ENCODE results near the gene PRPF18. TPM values are rescaled to one million over a fixed set of nuclear protein-coding genes. Genes with fewer than 3 reads are reported as not detected.

The PRPF18 gene
- total RNA-seq, 2 experiments from 2014 or later = 21.9 to 25.1 TPM

DNA sequence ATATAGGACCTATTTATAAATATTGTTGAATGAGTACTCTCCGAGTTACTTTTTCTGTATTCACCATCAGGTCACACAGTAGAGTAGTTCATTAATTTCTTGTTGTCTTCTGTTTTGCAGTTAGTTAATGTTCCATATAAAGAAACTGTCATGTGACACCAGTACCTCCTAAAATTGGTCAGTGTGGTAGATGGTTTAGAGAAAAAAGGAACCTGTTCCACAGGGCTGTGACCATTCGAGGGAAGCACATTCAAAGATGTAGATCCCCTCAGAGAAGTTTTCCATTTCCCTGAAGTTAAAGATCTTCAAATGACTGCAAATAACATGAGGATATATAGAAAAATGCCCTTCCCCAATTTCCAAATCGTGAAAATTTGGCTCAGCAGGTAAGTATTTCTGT lies 45.7 kb downstream of the PRPF18 start:
- H3K27me3 Mint-ChIP-seq = no peaks in the 10 kb centered on the region
- intact Hi-C loops (cut with micrococcal nuclease) = no loop called here
- CTCF ChIA-PET = no interaction called here
- no peaks in the 10 kb centered on the region for H3K4me1 Mint-ChIP-seq (ENCODE audit: low read depth)
- DNase-seq = no peak
- no peak overlapping the region for H3K27ac Mint-ChIP-seq
- POLR2A ChIA-PET = no interaction called here
- no peak overlapping the region for H3K4me3 Mint-ChIP-seq
- peaks cover 37% of the 10 kb centered on the region for H3K36me3 Mint-ChIP-seq
- no peaks in the 10 kb centered on the region for H3K9me3 Mint-ChIP-seq

DNA sequence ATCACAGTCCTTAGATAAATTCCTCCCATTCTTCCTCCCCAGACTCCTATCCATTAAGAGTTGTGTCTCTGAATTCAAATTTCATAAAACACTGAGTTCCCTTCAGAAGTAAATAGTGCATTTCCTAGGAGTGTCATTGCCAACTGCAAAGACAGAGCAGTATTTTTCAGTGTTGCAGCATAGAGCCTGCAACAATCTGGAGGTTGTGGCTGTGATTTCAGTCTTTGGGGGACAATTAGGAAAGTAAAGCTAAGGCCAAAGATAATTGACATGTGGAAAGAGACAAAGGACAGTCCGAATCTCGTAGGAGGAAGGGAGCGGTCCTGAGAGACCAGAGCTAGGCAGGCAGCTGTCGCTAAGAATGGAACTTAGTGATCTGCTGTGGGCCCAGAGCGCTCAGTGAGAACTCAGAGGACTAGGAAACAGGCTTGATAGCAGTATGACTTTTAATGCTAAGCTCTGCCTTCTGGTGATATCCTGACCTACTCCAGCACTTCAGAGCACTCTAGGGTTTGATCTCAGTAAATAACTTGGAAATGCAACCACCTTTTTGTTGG lies 46.2 kb downstream of the PRPF18 start:
- POLR2A ChIA-PET = no interaction called here
- CTCF ChIA-PET = no interaction called here

DNA sequence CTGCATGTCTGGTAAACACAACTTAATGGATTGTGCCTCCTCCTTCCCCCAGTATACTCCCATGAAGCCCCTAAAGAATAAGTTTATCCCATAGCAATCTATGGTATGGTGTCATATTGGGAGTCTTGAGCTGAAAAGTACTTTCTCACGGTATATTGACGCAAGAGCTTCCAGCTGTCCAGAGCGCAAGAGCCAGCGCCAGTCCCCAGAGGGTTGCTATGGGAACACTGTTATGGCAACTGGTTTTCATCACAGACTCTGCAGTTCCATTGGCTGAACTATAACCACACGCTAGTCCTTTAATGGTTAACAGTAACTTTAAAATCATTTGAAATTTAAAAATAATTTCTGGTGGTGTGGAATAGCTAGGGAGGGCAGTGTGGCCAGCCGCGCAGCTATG lies 46.9 kb downstream of the PRPF18 start:
- DNase-seq = no peak
- Mint-ChIP-seq H3K27me3 (no peaks in the 10 kb centered on the region), H3K36me3 (peaks cover 48% of the 10 kb centered on the region), H3K27ac (no peak overlapping the region), H3K9me3 (no peaks in the 10 kb centered on the region), H3K4me3 (no peak overlapping the region), H3K4me1 (ENCODE audit: low read depth) (no peaks in the 10 kb centered on the region)
- intact Hi-C loops (cut with micrococcal nuclease) = no loop called here
- POLR2A ChIA-PET = no interaction called here
- CTCF ChIA-PET = no interaction called here

More for the DNA sequence above, 46.2 kb downstream of the PRPF18 start:
- no peak overlapping the region for H3K4me3 Mint-ChIP-seq
- no peaks in the 10 kb centered on the region for H3K9me3 Mint-ChIP-seq
- H3K27ac Mint-ChIP-seq = no peak overlapping the region
- intact Hi-C loops (cut with micrococcal nuclease) = no loop called here
- no peaks in the 10 kb centered on the region for H3K4me1 Mint-ChIP-seq (ENCODE audit: low read depth)
- H3K36me3 Mint-ChIP-seq = peaks cover 42% of the 10 kb centered on the region
- DNase-seq = no peak
- no peaks in the 10 kb centered on the region for H3K27me3 Mint-ChIP-seq

DNA sequence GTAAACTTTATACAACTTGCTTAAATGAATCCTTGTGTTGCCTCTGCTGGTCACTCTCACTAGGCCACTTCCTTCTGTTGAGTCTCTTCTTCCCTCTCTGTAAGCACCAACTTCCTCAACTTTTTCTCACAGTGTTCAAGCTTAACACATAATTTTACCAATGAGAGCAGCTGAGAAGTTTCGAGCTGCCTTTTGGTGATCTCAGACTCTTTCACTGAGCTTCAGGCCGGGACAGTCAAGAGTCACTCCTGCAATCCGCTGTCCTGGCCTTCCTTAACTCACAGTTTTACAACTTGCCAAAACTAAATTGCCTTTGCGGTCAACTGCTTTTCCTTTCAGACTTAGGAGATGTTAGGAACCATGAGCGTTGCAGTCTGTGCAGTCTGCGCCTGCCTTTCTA lies 47.4 kb downstream of the PRPF18 start:
- Mint-ChIP-seq H3K27me3 (no peaks in the 10 kb centered on the region), H3K4me1 (ENCODE audit: low read depth) (no peaks in the 10 kb centered on the region), H3K36me3 (peaks cover 52% of the 10 kb centered on the region), H3K4me3 (no peak overlapping the region), H3K27ac (no peak overlapping the region), H3K9me3 (no peaks in the 10 kb centered on the region)
- intact Hi-C loops (cut with micrococcal nuclease) = no loop called here
- CTCF ChIA-PET = no interaction called here
- no peak for DNase-seq
- POLR2A ChIA-PET = no interaction called here

DNA sequence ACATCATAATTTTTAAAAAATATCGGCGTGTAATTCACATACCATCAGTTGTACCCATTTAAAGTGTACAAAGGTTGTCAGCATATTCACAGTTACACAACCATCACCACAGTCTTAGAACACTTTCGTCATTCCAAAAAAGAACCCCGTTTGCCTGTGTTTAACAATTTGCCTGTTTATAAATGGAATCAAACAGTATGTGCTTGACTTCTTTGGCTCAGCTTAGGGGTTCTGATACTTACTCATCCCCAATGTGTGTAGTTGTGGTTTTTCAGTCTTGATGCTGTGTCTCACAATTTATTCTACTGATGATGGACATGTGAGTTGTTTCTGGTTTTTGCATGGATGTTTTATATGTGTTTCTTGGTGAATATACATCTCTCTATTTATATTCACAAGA lies 50.0 kb downstream of the PRPF18 start:
- intact Hi-C loops (cut with micrococcal nuclease) = no loop called here
- H3K27ac Mint-ChIP-seq = no peak overlapping the region
- H3K27me3 Mint-ChIP-seq = no peaks in the 10 kb centered on the region
- ChIA-PET CTCF (no interaction called here), POLR2A (no interaction called here)
- no peaks in the 10 kb centered on the region for H3K4me1 Mint-ChIP-seq (ENCODE audit: low read depth)
- DNase-seq = no peak
- no peak overlapping the region for H3K4me3 Mint-ChIP-seq
- H3K36me3 Mint-ChIP-seq = peaks cover 62% of the 10 kb centered on the region
- H3K9me3 Mint-ChIP-seq = peaks cover 17% of the 10 kb centered on the region

DNA sequence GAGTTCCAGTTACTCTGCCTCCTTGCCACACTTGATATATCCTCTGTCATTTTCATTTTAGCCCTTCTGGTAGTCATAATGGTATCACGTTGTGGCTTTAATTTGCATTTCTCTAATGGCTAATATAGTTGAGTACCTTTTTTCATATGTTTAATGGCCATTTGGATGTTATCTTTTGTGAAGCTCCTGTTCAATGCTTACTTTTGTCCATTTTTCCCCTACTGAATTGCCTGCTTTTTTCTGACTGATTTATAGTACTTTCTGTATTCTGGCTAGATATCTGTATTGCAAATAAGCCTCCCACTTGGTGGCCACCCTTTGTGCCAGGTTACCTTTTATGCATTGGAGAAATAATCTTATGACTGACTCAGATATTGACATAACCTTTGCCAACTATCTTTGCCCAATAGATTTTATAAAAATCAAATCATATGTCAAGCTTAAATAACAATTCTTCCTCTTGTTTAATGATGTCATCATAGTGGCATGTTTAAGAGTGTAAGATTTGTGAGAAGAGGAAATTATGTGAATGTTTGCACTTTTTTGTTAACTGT lies 50.6 kb downstream of the PRPF18 start:
- ChIA-PET CTCF (no interaction called here), POLR2A (no interaction called here)
- H3K27ac Mint-ChIP-seq = no peak overlapping the region
- peaks cover 68% of the 10 kb centered on the region for H3K36me3 Mint-ChIP-seq
- peaks cover 23% of the 10 kb centered on the region for H3K9me3 Mint-ChIP-seq
- H3K4me3 Mint-ChIP-seq = no peak overlapping the region
- no peaks in the 10 kb centered on the region for H3K4me1 Mint-ChIP-seq (ENCODE audit: low read depth)
- intact Hi-C loops (cut with micrococcal nuclease) = no loop called here
- DNase-seq = no peak
- H3K27me3 Mint-ChIP-seq = no peaks in the 10 kb centered on the region

DNA sequence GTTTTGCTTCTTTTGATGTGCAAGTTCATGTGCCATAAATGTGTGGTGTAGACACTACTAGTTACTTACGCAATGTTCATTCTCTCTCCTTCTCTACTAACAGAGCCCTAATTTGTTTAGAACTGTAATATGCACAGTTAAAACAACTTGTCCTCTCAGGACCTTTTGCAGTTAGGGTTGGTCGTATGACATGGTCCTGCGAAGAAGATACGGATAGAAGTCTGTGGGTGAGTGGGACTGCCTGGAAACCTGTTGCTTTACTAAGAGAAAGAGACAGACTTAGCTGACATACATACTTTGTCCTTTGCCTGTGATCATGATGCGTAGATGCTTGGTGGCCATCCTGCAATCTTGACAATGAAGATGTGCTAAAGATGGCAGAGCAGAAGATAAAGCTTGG lies 51.1 kb downstream of the PRPF18 start:
- Mint-ChIP-seq H3K9me3 (peaks cover 28% of the 10 kb centered on the region), H3K27me3 (no peaks in the 10 kb centered on the region), H3K36me3 (peaks cover 70% of the 10 kb centered on the region), H3K27ac (no peak overlapping the region), H3K4me3 (no peak overlapping the region), H3K4me1 (ENCODE audit: low read depth) (no peaks in the 10 kb centered on the region)
- intact Hi-C loops (cut with micrococcal nuclease) = no loop called here
- CTCF ChIA-PET = no interaction called here
- POLR2A ChIA-PET = no interaction called here
- DNase-seq = no peak

DNA sequence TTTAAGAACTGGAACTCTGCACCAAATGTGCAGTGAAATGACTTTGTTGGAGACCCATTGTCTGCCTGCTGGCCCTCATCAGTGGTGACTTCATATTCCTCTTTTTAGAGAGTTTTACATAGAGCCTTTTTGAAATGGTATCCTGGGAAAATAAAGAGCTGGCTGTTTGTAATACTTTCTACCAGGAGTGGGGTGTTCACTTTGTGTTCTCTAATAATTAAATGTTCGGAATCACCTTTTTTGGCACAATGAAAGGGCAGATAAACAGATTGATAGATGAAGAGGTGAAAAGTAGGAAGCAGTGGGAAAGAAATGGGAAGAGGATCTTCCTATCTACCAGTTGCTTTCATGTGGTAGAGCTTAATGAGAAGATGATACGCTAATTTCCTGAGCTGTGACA lies 55.5 kb downstream of the PRPF18 start:
- Mint-ChIP-seq H3K4me3 (no peak overlapping the region), H3K27ac (no peak overlapping the region), H3K4me1 (ENCODE audit: low read depth) (no peaks in the 10 kb centered on the region), H3K27me3 (no peaks in the 10 kb centered on the region), H3K9me3 (peaks cover 29% of the 10 kb centered on the region), H3K36me3 (peaks cover 72% of the 10 kb centered on the region)
- ChIA-PET CTCF (interaction anchor here (1.5 kb wide), 1 partner anchor 17 kb away, joined by 5 read pairs; no protein-coding TSS in a partner anchor), POLR2A (no interaction called here)
- intact Hi-C loops (cut with micrococcal nuclease) = no loop called here
- no peak for DNase-seq

DNA sequence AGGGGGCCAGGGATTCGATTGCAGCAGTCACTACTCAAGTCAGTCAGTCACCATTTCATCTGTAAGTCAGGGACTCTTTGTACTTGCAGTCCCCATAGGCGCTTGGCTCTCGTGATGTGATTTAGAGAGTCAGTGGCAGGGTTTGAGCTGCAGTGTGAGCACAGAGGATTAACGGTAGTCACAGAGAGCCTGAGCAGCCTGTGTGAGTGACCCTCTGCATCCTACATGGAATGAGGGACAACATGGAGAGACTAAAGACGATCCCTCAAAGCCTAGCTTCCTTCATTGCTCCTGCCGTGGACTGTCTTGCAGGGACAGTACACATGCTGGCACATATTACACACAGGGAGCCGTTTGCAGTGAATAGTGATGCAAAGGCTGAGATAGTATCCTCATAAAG lies 56.3 kb downstream of the PRPF18 start:
- peaks cover 66% of the 10 kb centered on the region for H3K36me3 Mint-ChIP-seq
- no peak for DNase-seq
- intact Hi-C loops (cut with micrococcal nuclease) = no loop called here
- H3K27ac Mint-ChIP-seq = no peak overlapping the region
- H3K9me3 Mint-ChIP-seq = peaks cover 29% of the 10 kb centered on the region
- H3K27me3 Mint-ChIP-seq = no peaks in the 10 kb centered on the region
- POLR2A ChIA-PET = no interaction called here
- CTCF ChIA-PET = no interaction called here
- H3K4me1 Mint-ChIP-seq (ENCODE audit: low read depth) = peaks cover 1% of the 10 kb centered on the region
- H3K4me3 Mint-ChIP-seq = no peak overlapping the region

DNA sequence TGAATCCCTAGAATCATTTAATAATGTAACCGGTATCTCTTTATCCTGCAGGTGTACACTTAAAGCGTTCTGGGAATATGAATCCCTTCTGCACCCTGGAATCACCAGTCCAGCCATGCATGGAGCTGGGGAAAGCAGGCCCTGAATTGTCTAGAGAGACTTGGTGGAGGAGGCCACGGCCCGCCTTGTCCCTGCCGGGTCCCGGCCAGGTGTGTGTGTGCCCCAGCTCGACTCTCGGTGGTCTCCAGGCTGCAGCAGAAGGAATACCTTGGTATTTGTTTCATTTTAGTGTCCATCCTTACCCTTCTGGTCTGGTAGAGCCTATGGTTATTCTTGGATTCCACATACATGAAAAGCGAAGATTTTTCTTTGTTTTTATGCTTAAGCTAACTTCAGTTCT lies 58.1 kb downstream of the PRPF18 start:
- ChIA-PET POLR2A (no interaction called here), CTCF (no interaction called here)
- no peaks in the 10 kb centered on the region for H3K27me3 Mint-ChIP-seq
- H3K27ac Mint-ChIP-seq = no peak overlapping the region
- intact Hi-C loops (cut with micrococcal nuclease) = no loop called here
- no peak overlapping the region for H3K4me3 Mint-ChIP-seq
- peaks cover 7% of the 10 kb centered on the region for H3K4me1 Mint-ChIP-seq (ENCODE audit: low read depth)
- peaks cover 58% of the 10 kb centered on the region for H3K36me3 Mint-ChIP-seq
- DNase-seq = no peak
- peaks cover 29% of the 10 kb centered on the region for H3K9me3 Mint-ChIP-seq

DNA sequence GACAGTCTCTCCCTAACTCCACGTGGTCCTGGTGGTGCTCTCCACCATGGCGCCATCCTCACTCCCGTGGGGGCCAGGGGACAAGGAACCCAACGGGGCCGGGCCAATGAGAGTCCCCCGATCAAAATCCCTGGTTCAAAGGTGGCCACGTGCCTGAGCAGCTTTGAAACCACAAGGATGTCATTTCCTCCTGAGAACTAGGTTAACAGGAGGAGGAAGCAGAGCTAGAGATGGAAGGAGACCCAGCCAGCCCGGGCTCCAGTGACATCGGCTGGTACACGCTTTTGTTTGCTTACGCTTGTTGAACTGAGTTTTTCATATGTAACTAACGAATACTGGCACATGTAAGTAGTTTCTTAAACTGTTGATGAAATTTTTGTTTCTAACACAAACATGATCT lies 61.7 kb downstream of the PRPF18 start:
- DNase-seq = no peak
- H3K27me3 Mint-ChIP-seq = no peaks in the 10 kb centered on the region
- H3K9me3 Mint-ChIP-seq = no peaks in the 10 kb centered on the region
- peaks cover 26% of the 10 kb centered on the region for H3K36me3 Mint-ChIP-seq
- intact Hi-C loops (cut with micrococcal nuclease) = no loop called here
- no peak overlapping the region for H3K27ac Mint-ChIP-seq
- ChIA-PET CTCF (interaction anchor here (0.6 to 1.2 kb wide), 2 partner anchors 13 to 1860 kb away, joined by 3 to 4 read pairs; no protein-coding TSS in a partner anchor), POLR2A (interaction anchor here (0.6 kb wide), 1 partner anchor 271 kb away, joined by 5 read pairs; no protein-coding TSS in a partner anchor)
- H3K4me3 Mint-ChIP-seq = no peak overlapping the region
- H3K4me1 Mint-ChIP-seq (ENCODE audit: low read depth) = peaks cover 20% of the 10 kb centered on the region

DNA sequence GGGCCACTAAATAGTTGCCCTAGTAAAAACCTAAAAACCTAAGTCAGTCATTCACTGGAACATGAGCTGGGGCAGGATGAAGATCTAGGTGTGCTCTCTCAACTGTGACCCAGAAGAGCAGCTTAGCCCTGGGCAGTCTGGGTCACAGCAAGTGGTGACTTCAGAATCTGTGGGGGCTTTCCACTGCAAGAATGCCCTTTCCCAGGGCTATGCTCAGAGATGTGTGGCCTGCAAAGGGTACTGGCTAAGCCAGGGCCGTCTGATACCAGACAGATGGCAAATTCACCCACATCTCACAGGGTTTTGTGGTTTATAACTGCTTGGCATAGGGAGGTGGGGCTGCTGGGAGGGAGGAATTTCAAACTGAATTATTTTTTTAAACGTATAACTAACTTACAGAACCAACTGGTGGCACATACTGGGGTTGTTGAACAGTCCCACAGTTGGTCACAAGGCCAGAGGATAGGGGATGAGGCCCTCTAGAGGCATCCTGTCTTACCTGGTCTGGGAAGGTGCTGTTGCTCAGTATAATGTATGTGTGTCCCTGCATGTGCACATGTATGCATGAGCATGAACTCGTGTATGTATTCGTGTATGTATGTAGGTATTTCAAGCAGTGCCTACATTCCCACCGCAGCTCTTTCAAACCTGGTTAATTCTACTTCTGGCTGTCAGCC lies 63.2 kb downstream of the PRPF18 start:
- Mint-ChIP-seq H3K9me3 (no peaks in the 10 kb centered on the region), H3K4me3 (no peak overlapping the region), H3K4me1 (ENCODE audit: low read depth) (peaks cover 20% of the 10 kb centered on the region), H3K27me3 (no peaks in the 10 kb centered on the region), H3K36me3 (peaks cover 26% of the 10 kb centered on the region), H3K27ac (no peak overlapping the region)
- ChIA-PET POLR2A (no interaction called here), CTCF (no interaction called here)
- intact Hi-C loops (cut with micrococcal nuclease) = no loop called here
- DNase-seq = no peak

DNA sequence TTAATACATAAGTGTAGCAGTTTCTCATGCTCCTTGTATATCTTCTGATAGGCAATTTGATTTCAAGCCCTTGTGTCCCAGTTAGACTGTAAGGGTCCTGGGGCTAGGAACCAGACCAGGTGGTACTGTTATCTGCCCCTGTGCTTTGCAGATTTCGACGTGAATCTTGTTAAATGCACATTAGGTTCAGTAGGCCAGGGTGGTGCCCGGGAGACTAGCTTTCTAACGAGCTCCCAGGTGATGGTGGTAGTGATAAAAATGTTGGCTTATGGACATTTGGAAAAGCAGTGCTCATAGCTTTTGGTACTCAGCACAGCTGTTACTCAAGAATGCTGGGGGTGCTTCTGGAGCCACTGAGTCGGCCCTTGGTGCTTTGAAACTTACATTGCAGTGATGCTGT lies 64.2 kb downstream of the PRPF18 start:
- no peaks in the 10 kb centered on the region for H3K9me3 Mint-ChIP-seq
- H3K36me3 Mint-ChIP-seq = peaks cover 19% of the 10 kb centered on the region
- no peak for DNase-seq
- intact Hi-C loops (cut with micrococcal nuclease) = no loop called here
- ChIA-PET POLR2A (no interaction called here), CTCF (interaction anchor here (1.3 kb wide), 1 partner anchor 9 kb away, joined by 3 read pairs; no protein-coding TSS in a partner anchor)
- no peaks in the 10 kb centered on the region for H3K27me3 Mint-ChIP-seq
- no peak overlapping the region for H3K4me3 Mint-ChIP-seq
- peaks cover 20% of the 10 kb centered on the region for H3K4me1 Mint-ChIP-seq (ENCODE audit: low read depth)
- H3K27ac Mint-ChIP-seq = no peak overlapping the region
